A673 (cell line): ENCODE measurements around the gene SSB. TPM values are rescaled to one million over a fixed set of nuclear protein-coding genes. Genes with fewer than 3 reads are reported as not detected.

ENCODE experiments used
- BruUV-seq: library from RNA; stranded (reverse); fragments of 400-500 nt; replicated peaks from 2 replicates; lab custom pipeline; 2021; lab: Mats Ljungman, UMichigan
- CTCF ChIA-PET: fragments of 300-600 bp; sonication (Branson Sonifier 250); formaldehyde crosslinking; loops from one replicate; lab custom pipeline; 2022; ENCODE audit warnings: antibody characterized with exemption; lab: Charles Lee
- POLR2A ChIA-PET: fragments of 300-600 bp; sonication (Branson Sonifier 250); formaldehyde crosslinking; loops from one replicate; lab custom pipeline; 2022; ENCODE audit warnings: antibody characterized with exemption; ENCODE audit not compliant: low non-redundant PET; lab: Charles Lee
- DNase-seq: peaks from one replicate; pipeline ENCODE4 v3.0.0-alpha.2; 2015; ENCODE audit warnings: low spot score
- H3K27ac ChIP-seq: fragments of 200-600 bp; sonication (generic); 2 replicates; pipeline ENCODE4 v1.5.1; 2016; ENCODE audit warnings: mixed run types, low read depth, mild to moderate bottlenecking, mixed read lengths, antibody characterized with exemption, low read length; ENCODE audit not compliant: poor library complexity, severe bottlenecking
- H3K27me3 ChIP-seq: fragments of 200-600 bp; sonication (generic); replicated peaks from 2 replicates; pipeline ENCODE4 v1.6.1; 2017; ENCODE audit warnings: mixed run types, low read depth, mild to moderate bottlenecking, mixed read lengths, antibody characterized with exemption, low read length; ENCODE audit not compliant: insufficient read depth, poor library complexity
- H3K36me3 ChIP-seq: fragments of 200-600 bp; sonication (generic); 2 replicates; pipeline ENCODE4 v1.6.1; 2016; ENCODE audit warnings: mixed run types, mild to moderate bottlenecking, mixed read lengths, antibody characterized with exemption, low read length; ENCODE audit not compliant: insufficient read depth, poor library complexity, severe bottlenecking
- H3K4me1 ChIP-seq: fragments of 200-600 bp; sonication (generic); 2 replicates; pipeline ENCODE4 v1.6.1; 2017; ENCODE audit warnings: mixed run types, mild to moderate bottlenecking, mixed read lengths, antibody characterized with exemption, low read length; ENCODE audit not compliant: insufficient read depth, poor library complexity, severe bottlenecking
- H3K4me3 ChIP-seq: fragments of 200-600 bp; sonication (generic); 2 replicates; pipeline ENCODE4 v1.5.1; 2016; ENCODE audit warnings: low read depth, mixed run types, mild to moderate bottlenecking, mixed read lengths, low read length; ENCODE audit not compliant: poor library complexity, severe bottlenecking
- H3K9me3 ChIP-seq: fragments of 200-600 bp; sonication (generic); 2 replicates; pipeline ENCODE4 v1.6.1; 2016; ENCODE audit warnings: mixed run types, low read depth, mild to moderate bottlenecking, mixed read lengths, antibody characterized with exemption, low read length; ENCODE audit not compliant: poor library complexity, severe bottlenecking
- EZH2 ChIP-seq: fragments of 200-600 bp; sonication (generic); IDR thresholded peaks from 2 replicates; pipeline ENCODE4 v1.6.1; 2017; ENCODE audit warnings: borderline replicate concordance, low read depth, mild to moderate bottlenecking, mixed read lengths, antibody characterized with exemption, low read length; ENCODE audit not compliant: poor library complexity, severe bottlenecking
- intact Hi-C: fragments of 100-400 bp; cut with micrococcal nuclease; formaldehyde crosslinking; loops from one replicate; pipeline ENCODE4 v1.10.0; 2022; ENCODE audit not compliant: unreplicated experiment
- total RNA-seq: library from RNA; stranded (reverse); gene quantifications from 2 replicates; pipeline ENCODE4 v1.2.3, GENCODE V29; 2021
- TF ChIP-seq, protein P1 (sequence below): fragments of 300-800, 200-600 bp; sonication (generic); conservative IDR thresholded peaks from 2 replicates; pipeline ENCODE4 v1.5.1; 2017; ENCODE audit warnings: low read depth, mild to moderate bottlenecking, antibody characterized with exemption, low read length, moderate library complexity, mixed read lengths

The SSB gene
- total RNA-seq, 1 experiment from 2014 or later = 231 TPM

DNA sequence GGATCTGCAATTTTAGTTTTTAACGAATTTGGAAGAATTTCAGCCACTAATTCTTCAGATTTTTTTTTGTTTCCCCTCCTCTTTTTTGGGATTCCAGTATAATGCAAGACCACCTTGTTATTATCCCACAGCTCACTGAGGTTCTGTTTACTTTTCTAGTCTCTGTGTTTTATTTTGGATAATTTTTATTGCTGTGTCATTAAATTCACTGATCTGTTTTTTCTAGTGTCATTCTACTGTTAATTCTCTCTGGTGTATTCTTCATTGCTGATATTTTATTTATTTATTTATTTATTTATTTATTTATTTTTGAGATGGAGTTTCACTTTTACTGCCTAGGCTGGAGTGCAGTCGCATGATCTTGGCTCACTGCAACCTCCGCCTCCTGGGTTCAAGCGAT lies 60.8 kb downstream of the SSB start:
- DNase-seq = no peak
- CTCF ChIA-PET = interaction anchor here (0.6 kb wide), 1 partner anchor 42 kb away, joined by 11 read pairs; no protein-coding TSS in a partner anchor
- no peaks in the 10 kb centered on the region for H3K36me3 ChIP-seq
- no peaks in the 10 kb centered on the region for H3K9me3 ChIP-seq
- POLR2A ChIA-PET = no interaction called here
- no peaks in the 10 kb centered on the region for H3K27me3 ChIP-seq
- H3K4me1 ChIP-seq = no peaks in the 10 kb centered on the region
- no TSS peak for BruUV-seq
- no peak overlapping the region for H3K27ac ChIP-seq
- TF ChIP-seq EZH2 = no peak
- TF ChIP-seq, protein P1, sequence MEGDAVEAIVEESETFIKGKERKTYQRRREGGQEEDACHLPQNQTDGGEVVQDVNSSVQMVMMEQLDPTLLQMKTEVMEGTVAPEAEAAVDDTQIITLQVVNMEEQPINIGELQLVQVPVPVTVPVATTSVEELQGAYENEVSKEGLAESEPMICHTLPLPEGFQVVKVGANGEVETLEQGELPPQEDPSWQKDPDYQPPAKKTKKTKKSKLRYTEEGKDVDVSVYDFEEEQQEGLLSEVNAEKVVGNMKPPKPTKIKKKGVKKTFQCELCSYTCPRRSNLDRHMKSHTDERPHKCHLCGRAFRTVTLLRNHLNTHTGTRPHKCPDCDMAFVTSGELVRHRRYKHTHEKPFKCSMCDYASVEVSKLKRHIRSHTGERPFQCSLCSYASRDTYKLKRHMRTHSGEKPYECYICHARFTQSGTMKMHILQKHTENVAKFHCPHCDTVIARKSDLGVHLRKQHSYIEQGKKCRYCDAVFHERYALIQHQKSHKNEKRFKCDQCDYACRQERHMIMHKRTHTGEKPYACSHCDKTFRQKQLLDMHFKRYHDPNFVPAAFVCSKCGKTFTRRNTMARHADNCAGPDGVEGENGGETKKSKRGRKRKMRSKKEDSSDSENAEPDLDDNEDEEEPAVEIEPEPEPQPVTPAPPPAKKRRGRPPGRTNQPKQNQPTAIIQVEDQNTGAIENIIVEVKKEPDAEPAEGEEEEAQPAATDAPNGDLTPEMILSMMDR = no peak
- intact Hi-C loops = no loop called here
- H3K4me3 ChIP-seq = no peak overlapping the region

DNA sequence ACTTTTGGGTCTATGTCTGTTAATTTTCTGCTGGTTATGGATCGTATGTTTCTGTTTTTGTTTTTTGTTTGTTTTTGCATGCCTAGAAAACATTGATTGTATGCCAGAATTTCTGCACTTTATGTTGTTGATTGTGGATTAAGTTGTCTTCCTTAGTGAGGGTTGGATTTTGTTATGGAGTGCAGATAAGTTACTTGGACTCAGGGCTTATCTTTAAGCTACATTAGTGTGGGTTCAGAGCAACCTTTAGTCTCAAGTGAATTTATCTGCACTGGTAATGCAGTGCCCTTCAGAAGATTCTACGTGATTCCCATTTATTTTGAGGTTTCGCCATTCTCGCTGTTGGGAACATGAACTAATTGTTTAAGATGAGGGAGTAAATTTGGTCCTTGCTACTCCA lies 61.5 kb downstream of the SSB start:
- BruUV-seq = no TSS peak
- TF ChIP-seq, protein P1 = no peak

More for the DNA sequence above, 61.5 kb downstream of the SSB start:
- no peak for DNase-seq
- intact Hi-C loops = no loop called here
- no peaks in the 10 kb centered on the region for H3K36me3 ChIP-seq
- ChIA-PET CTCF (no interaction called here), POLR2A (no interaction called here)
- H3K27me3 ChIP-seq = no peaks in the 10 kb centered on the region
- no peak overlapping the region for H3K4me3 ChIP-seq
- H3K4me1 ChIP-seq = no peaks in the 10 kb centered on the region
- no peaks in the 10 kb centered on the region for H3K9me3 ChIP-seq
- H3K27ac ChIP-seq = no peak overlapping the region

Other genes with a start within 250 kb of the SSB start
- 37.3 and 42.1 TPM in 2 replicates for gene FASTKD1, start 225.0 kb upstream of the SSB start, total RNA-seq
- gene PPIG, start 214.5 kb upstream of the SSB start, total RNA-seq = 69.1 and 69.8 TPM in 2 replicates
- gene CFAP210, start 104.5 kb upstream of the SSB start, total RNA-seq = 0.37 and 0.83 TPM in 2 replicates
- 6.9 TPM in 2 replicates for gene PHOSPHO2, start 104.4 kb upstream of the SSB start, total RNA-seq
- 48.4 and 50.1 TPM in 2 replicates for gene KLHL23, start 65.0 kb upstream of the SSB start, total RNA-seq
- 97.3 and 107 TPM in 2 replicates for gene METTL5, start 26.0 kb downstream of the SSB start, total RNA-seq
- gene UBR3, start 28.6 kb downstream of the SSB start, total RNA-seq = 48.9 and 51.7 TPM in 2 replicates